Measurements from ENCODE around the gene PAQR9. TPM values are rescaled to one million over a fixed set of nuclear protein-coding genes. Genes with fewer than 3 reads are reported as not detected.

The PAQR9 gene
- total and polyA plus RNA-seq, 2 of the 13 experiments (the other 11 are each of a cell fraction or from before 2014, with no cell fraction given): 3.7 to 10.3 TPM

GRCh38 chr3:142941373-142942123 is 21.9 kb downstream of the PAQR9 start (continued):
- TF ChIP-seq ZNF691 (CRISPR knock-in tag; IDR thresholded peaks at IDR 0.05; ENCODE audit: borderline replicate concordance, low read depth) (no peak; the same call in 1 of the 2 replicates), ZNF318 (CRISPR knock-in tag; IDR thresholded peaks at IDR 0.05) (no peak; the same call in 1 of the 2 replicates), AHR (CRISPR knock-in tag; IDR thresholded peaks at IDR 0.05) (no peak), HMG20B (CRISPR knock-in tag; conservative IDR thresholded peaks at IDR 0.05) (peak; percentile 53; the same call in 1 of the 2 replicates), NR0B2 (CRISPR knock-in tag; IDR thresholded peaks at IDR 0.05) (no peak), SPEN (CRISPR knock-in tag; IDR thresholded peaks at IDR 0.05; ENCODE audit: low read depth) (peak; percentile 79; the same call in 1 of the 2 replicates), ZNF678 (CRISPR knock-in tag; IDR thresholded peaks at IDR 0.05) (no peak), CBX5 (CRISPR knock-in tag; IDR thresholded peaks at IDR 0.05; ENCODE audit: borderline replicate concordance) (peak; percentile 90; the same call in 1 of the 2 replicates), GABPA (IDR thresholded peaks at IDR 0.05; ENCODE audit: low read depth, low read length) (no peak), GABPA (CRISPR knock-in tag; IDR thresholded peaks at IDR 0.05; ENCODE audit: low read depth) (peak; percentile 36; the same call in 1 of the 2 replicates), ZKSCAN8 (CRISPR knock-in tag; IDR thresholded peaks at IDR 0.05; ENCODE audit: borderline replicate concordance) (peak; percentile 94), DDIT3 (CRISPR knock-in tag; IDR thresholded peaks at IDR 0.05) (no peak), ZNF230 (CRISPR knock-in tag; IDR thresholded peaks at IDR 0.05) (no peak)
